ENCODE results near the gene TRNAU1AP.
A peak's percentile ranks its signal among the peaks of the same experiment; 100 is the strongest.

GRCh38 chr1:28507646-28508434 is 45.0 kb upstream of the TRNAU1AP start:
- TF ChIP-seq POLR2AphosphoS5 (IDR thresholded peaks at IDR 0.05; ENCODE audit: low read depth) (peak; percentile 79; the same call in 1 of the 2 replicates), CTCF (IDR thresholded peaks at IDR 0.05; ENCODE audit: insufficient read depth, low read length) (no peak)

Measured in HL-60 (cell line).